HEK293 (cell line): ENCODE data around the gene FANCC.

Experiments
- CTCF ChIP-seq: fragments of 450-650 bp; formaldehyde crosslinking; IDR thresholded peaks from 2 replicates; pipeline ENCODE4 v1.5.1; 2016; ENCODE audit warnings: missing biosample characterization, missing genetic modification characterization
- ZBTB48 ChIP-seq: fragments of 450-650 bp; formaldehyde crosslinking; IDR thresholded peaks from 2 replicates; pipeline ENCODE4 v1.5.1; 2016; ENCODE audit warnings: missing biosample characterization, missing genetic modification characterization
- ZNF184 ChIP-seq: fragments of 450-650 bp; IDR thresholded peaks from 2 replicates; pipeline ENCODE4 v1.5.1; 2018; ENCODE audit warnings: missing biosample characterization, mild to moderate bottlenecking, missing genetic modification characterization

GRCh38 chr9:95134457-95134881 is 183.0 kb downstream of the FANCC start:
- TF ChIP-seq ZNF184 (no peak), CTCF (tag by site-specific recombination) (no peak), ZBTB48 (no peak)
